BE2C (cell line): ENCODE data around the gene EVA1C.
"Not testable (repeated sequence)": the region's sequence is repeated elsewhere in the genome, so short reads cannot be mapped to it uniquely, and the experiment has no call there.

Experiments used
- DNase-seq: peaks from one replicate; pipeline ENCODE4 v3.0.0-alpha.2; 2020
- H3K27me3 ChIP-seq: fragments of 250-450 bp; sonication (Bioruptor Pico); 2 replicates; pipeline ENCODE4 v1.5.1; 2020; ENCODE audit warnings: mild to moderate bottlenecking
- H3K36me3 ChIP-seq: fragments of 250-450 bp; sonication (Bioruptor Pico); 2 replicates; pipeline ENCODE4 v1.5.1; 2020; ENCODE audit warnings: mild to moderate bottlenecking
- H3K4me1 ChIP-seq: fragments of 250-450 bp; sonication (Bioruptor Pico); 2 replicates; pipeline ENCODE4 v1.5.1; 2020
- H3K4me3 ChIP-seq: 2 replicates; pipeline ENCODE4 v1.5.1; 2011; ENCODE audit warnings: low read depth, low read length
- H3K9me3 ChIP-seq: fragments of 250-450 bp; sonication (Bioruptor Pico); 2 replicates; pipeline ENCODE4 v1.5.1; 2020
- TF ChIP-seq, protein P1 (sequence below): IDR thresholded peaks from 2 replicates; pipeline ENCODE4 v1.5.1; 2012; ENCODE audit warnings: mild to moderate bottlenecking, low read depth, low read length

Gene EVA1C

GRCh38 chr21:32558106-32558505 is 145.6 kb downstream of the EVA1C start:
- peaks cover 3% of the 10 kb centered on the region; the same call in 1 of the 2 replicates for H3K27me3 ChIP-seq
- TF ChIP-seq, protein P1, sequence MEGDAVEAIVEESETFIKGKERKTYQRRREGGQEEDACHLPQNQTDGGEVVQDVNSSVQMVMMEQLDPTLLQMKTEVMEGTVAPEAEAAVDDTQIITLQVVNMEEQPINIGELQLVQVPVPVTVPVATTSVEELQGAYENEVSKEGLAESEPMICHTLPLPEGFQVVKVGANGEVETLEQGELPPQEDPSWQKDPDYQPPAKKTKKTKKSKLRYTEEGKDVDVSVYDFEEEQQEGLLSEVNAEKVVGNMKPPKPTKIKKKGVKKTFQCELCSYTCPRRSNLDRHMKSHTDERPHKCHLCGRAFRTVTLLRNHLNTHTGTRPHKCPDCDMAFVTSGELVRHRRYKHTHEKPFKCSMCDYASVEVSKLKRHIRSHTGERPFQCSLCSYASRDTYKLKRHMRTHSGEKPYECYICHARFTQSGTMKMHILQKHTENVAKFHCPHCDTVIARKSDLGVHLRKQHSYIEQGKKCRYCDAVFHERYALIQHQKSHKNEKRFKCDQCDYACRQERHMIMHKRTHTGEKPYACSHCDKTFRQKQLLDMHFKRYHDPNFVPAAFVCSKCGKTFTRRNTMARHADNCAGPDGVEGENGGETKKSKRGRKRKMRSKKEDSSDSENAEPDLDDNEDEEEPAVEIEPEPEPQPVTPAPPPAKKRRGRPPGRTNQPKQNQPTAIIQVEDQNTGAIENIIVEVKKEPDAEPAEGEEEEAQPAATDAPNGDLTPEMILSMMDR, result no peak
- H3K4me1 ChIP-seq, result no peaks in the 10 kb centered on the region
- no peak overlapping the region for H3K4me3 ChIP-seq
- no peaks in the 10 kb centered on the region for H3K36me3 ChIP-seq
- DNase-seq, result no peak
- H3K9me3 ChIP-seq, result no peaks in the 10 kb centered on the region

GRCh38 chr21:32559006-32559610 is 146.6 kb downstream of the EVA1C start:
- no peaks in the 10 kb centered on the region for H3K36me3 ChIP-seq
- H3K27me3 ChIP-seq, result peaks cover 3% of the 10 kb centered on the region; the same call in 1 of the 2 replicates
- TF ChIP-seq, protein P1, result no peak
- H3K9me3 ChIP-seq, result no peaks in the 10 kb centered on the region
- no peak overlapping the region for H3K4me3 ChIP-seq
- H3K4me1 ChIP-seq, result no peaks in the 10 kb centered on the region
- no peak for DNase-seq

DNA sequence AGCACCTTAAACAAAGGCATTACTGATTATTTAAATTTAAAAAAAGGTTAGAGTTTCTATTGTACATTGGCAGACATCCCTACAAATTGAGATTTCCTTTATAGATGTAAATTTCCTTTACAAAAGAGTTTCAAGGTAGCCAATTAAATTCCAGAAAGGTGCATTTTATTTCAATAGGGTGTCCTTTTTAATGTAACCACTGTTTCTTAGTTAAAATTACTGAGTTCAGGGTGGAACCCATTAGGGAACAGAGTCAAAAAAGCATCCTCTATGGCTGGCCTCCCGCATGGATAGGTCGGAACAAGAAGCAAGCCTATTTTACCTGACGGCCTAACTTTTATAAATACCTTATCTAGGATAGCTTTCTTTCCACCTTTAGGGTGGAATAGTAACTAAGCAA is 148.4 kb downstream of the EVA1C start:
- Histone ChIP-seq H3K9me3 (no peaks in the 10 kb centered on the region), H3K27me3 (peaks cover 3% of the 10 kb centered on the region; the same call in 1 of the 2 replicates), H3K4me1 (no peaks in the 10 kb centered on the region), H3K4me3 (no peak overlapping the region), H3K36me3 (no peaks in the 10 kb centered on the region)
- no peak for DNase-seq
- TF ChIP-seq, protein P1, result no peak

GRCh38 chr21:32561476-32561875 is 149.0 kb downstream of the EVA1C start:
- not testable (repeated sequence) for H3K27me3 ChIP-seq, H3K4me3 ChIP-seq, H3K36me3 ChIP-seq, H3K4me1 ChIP-seq, DNase-seq, H3K9me3 ChIP-seq

DNA sequence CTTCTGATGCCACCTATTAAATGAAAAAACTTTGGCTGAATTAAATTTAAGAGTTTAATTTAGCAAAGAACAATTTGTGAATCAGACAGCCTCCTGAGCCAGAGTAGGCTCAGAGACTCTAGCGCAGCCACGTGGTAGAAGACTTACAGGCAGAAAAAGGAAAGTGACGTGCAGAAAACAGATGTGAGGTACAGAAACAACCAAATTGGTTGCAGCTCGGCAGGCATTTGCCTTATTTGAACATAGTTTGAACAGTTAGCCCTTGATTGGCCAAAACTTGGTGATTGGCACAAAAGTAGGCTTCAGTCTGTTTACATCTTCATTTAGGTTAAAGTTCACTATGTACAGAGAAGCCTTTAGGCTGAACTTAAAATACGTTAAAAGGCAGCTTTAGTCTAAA is 149.9 kb downstream of the EVA1C start:
- no peaks in the 10 kb centered on the region for H3K27me3 ChIP-seq
- H3K4me1 ChIP-seq, result no peaks in the 10 kb centered on the region
- H3K9me3 ChIP-seq, result no peaks in the 10 kb centered on the region
- peak; percentile 19 for DNase-seq
- no peak overlapping the region for H3K4me3 ChIP-seq
- TF ChIP-seq, protein P1, result peak; percentile 50
- H3K36me3 ChIP-seq, result no peaks in the 10 kb centered on the region

GRCh38 chr21:32562915-32563314 is 150.4 kb downstream of the EVA1C start:
- no peaks in the 10 kb centered on the region for H3K9me3 ChIP-seq
- no peaks in the 10 kb centered on the region for H3K36me3 ChIP-seq
- H3K4me3 ChIP-seq, result no peak overlapping the region
- H3K4me1 ChIP-seq, result no peaks in the 10 kb centered on the region
- no peak for DNase-seq
- H3K27me3 ChIP-seq, result no peaks in the 10 kb centered on the region
- TF ChIP-seq, protein P1, result no peak
